Suppressor macrophage treated with lipopolysaccharide for 4 hours (primary cell): ENCODE results near the gene ZCCHC2.

ENCODE experiments used
- DNase-seq: peaks from one replicate; pipeline ENCODE4 v3.0.0-alpha.2; 2020

ZCCHC2 gene

DNA sequence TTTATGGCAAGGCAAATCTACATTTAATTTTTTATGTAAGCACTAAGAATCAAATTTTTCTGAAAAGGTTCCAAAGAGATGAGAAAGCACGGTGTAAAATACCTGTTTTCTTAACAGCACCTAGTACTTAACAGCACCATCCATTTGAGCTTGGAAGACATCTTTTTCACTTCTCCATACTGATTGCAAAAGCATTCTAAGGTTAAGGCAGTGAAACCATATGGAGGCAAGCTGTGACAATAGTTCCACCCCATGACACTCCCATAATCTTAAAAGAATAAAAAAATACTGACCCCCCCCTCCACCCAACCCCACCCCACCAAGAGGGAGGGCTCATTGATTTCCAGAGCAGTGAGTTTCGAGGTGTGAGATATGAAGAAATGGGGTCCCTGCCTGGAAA is 60.6 kb downstream of the ZCCHC2 start:
- DNase-seq, result peak; percentile 47

DNA sequence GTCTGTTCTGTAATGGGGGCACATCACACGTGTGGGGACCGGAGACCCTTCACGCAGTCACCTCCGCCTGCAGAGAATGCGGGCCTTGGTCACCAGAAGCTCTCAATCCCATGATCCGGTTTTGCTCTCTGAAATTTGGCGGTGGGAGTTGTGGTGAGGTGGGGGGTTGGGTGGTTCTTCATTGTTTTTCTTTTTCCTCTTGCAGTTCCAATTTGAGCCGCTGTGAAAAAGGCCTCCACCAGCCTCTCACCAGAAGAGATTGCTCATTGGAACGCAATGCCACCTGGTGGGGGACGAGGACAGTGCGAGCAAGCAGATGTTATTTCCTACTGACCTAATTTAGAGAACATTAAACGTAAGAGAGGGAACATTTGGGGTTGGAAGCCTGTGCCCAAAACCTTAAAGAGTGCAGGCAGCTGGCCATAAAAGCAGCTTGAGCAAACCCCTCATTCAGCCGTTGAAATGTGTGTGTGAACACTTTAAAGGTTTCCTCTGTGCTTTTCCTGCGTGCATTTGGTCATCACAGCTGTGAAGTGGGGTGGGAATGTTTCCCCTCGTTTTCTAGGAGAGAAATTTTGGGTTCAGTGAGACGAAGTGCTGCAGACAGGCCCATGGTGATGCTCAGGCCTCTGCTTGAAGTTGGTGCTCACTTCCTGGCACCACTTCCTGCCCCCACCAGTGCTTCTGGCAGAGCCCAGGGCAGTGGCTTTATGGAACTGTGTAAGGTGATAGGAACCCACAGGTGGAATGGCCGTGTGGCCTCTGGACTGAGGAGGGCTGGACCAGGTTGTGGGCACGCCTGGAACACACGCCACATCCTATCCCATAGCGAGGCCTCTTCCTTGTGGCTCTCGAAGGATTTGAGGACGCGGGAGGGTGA is 61.7 kb downstream of the ZCCHC2 start:
- DNase-seq, result peak; percentile 89

- DNase-seq, result no peak
Observed at GRCh38 chr18:62585274-62586150, 62.7 kb downstream of the ZCCHC2 start.

DNA sequence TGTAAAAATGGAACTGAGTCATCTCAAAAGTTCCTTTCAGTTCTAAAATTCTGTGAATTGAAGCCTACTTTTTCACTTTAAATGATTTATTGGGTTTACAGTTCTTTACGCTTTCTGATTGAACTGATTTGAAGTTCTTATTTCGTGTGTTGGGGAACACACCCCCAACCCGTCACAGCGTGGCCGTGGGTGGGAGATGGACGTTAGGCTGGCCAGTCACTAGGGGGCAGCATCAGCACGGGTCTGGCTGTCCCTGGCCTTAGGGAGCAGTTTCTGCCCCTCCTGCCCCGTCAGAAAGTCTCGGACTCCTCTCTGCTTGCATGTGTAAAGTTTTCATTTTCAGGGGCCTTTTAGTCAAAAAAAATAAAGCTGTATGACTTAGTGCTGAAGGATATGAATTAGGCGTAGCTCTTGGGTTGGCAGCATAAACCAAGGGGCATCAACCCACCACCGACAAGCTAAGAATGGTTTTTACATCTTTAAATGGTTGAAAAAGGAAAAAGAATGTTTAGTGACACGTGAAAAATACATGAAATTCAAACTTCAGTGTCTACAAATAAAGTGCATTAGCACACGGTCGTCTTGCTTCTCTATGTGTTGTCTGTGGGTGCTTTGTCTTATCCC is 63.4 kb downstream of the ZCCHC2 start:
- peak; percentile 83 for DNase-seq

GRCh38 chr18:62586781-62587487 is 64.1 kb downstream of the ZCCHC2 start:
- DNase-seq, result no peak

DNA sequence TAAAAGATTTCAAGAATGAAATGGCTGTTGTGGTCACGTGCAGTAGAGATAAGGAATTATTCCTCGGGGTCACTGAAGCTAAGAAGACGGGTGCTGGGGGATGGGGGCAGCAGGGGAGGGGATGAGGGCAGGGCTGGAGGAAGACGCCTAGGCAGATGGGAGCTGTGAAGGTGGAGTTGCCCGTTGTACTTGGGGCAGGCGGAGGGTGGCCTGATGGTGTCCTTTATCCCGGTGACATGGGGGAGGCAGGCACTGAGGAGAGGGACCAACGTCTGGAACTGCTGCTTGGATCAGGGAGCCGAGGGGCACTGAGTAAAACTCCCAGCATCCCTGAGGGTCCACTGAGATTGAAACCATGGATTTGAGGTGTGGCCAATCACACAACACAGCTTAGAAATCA is 64.9 kb downstream of the ZCCHC2 start:
- no peak for DNase-seq

GRCh38 chr18:62588217-62588616 is 65.4 kb downstream of the ZCCHC2 start:
- no peak for DNase-seq

GRCh38 chr18:62590799-62591590 is 68.2 kb downstream of the ZCCHC2 start:
- DNase-seq, result no peak

GRCh38 chr18:62596145-62597005 is 73.5 kb downstream of the ZCCHC2 start:
- peak; percentile 17 for DNase-seq

DNA sequence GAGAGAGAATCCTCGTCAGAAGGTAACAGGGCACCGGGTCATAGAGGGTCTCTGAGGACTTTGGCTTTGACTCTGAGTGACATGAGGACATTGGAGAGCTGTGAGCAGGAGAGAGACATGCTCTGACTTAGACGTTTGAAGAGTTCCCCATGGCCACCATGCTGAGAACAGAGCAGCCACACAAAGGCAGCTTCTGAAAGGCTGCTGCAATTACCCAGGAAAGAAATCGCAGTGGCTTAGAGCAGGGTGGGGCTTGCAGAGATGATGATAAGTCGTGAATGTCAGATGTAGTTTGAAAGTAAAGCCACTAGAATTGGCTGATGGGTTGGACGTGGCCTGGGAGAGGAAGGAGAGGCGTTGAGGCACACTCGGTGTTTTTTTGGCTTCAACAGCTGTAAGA is 79.0 kb downstream of the ZCCHC2 start:
- no peak for DNase-seq

DNA sequence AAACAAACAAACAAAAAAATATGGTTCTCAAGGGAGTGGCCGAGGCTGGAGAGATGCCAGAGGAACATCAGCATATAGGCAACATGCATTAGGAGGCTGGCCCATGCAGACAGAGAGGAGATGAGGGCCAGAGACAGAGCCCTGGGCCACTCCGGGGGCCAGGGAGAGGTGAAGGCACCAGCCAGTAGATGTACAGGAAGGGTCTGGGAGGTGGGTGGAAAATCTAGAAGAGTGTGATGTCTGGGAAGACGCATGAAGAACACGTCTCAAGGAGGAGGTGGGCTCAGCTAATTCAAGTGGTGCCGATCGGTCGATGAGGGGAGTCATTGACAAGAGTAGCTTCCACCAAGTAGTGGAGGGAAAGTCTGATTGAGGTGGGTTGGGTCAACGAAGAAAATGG is 79.9 kb downstream of the ZCCHC2 start:
- DNase-seq, result no peak

DNA sequence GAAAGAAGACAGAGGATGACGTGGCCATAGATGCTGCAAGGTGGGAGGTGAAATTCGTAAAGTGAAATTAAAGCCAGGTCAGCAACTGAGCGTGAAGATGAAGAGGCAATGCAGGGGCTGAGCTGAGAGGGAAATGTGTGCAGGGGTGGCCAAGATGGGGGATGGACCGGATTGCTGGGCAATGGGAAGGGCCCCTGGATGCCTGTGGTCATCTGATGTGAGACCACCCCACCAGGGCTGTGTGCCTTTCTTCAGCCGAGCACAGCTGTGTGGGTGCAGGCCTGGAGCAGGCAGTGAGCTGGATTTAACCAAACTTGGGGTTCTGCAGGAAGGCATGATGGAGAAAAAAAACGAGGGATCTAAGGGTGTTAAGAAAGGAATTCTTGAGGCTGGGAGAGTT is 80.4 kb downstream of the ZCCHC2 start:
- DNase-seq, result no peak

- DNase-seq, result no peak
Observed at GRCh38 chr18:62603979-62604378, 81.2 kb downstream of the ZCCHC2 start.

DNA sequence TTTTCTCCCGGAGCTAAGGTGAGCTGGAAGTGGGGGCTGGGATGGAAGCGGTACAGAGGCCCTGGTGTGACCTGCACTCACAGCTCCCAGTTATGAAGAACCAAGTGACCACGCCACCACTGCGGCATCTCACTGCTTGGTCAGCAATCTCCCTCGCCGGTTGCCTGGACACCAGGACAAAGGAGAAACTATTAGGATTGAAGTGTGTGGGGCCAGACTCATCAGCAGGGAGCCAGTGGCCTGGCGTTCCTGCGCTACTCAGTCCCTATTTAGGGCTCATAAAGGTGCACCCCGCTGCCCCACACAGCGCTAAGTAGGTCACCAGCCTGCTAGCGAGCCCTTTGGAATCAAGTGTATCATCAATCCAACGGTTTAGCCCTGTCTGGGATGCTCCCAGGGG is 82.9 kb downstream of the ZCCHC2 start:
- DNase-seq, result no peak

GRCh38 chr18:62606106-62606505 is 83.3 kb downstream of the ZCCHC2 start:
- DNase-seq, result no peak

- no peak for DNase-seq
Observed at GRCh38 chr18:62607302-62607701, 84.5 kb downstream of the ZCCHC2 start.

GRCh38 chr18:62607708-62608428 is 85.0 kb downstream of the ZCCHC2 start:
- DNase-seq, result no peak

DNA sequence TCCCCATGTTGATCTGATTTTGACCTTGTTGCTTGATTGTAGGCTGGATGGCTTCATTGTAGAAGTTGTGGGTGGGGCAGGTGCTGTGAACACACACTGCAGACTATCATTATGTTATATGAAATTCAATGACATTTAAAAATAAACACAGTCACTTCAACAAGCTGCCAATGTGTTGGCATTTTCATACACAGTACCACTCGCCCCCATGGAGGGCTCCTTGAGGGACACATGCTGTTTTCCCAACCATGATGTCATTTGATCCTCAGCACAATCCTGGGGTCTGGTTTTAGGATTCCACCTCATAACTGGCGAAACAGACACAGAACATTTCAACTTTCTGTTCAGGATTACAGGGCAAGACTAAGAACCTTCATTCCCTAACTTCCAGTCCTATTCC is 86.9 kb downstream of the ZCCHC2 start:
- DNase-seq, result no peak

GRCh38 chr18:62610351-62610700 is 87.5 kb downstream of the ZCCHC2 start:
- peak; percentile 40 for DNase-seq

DNA sequence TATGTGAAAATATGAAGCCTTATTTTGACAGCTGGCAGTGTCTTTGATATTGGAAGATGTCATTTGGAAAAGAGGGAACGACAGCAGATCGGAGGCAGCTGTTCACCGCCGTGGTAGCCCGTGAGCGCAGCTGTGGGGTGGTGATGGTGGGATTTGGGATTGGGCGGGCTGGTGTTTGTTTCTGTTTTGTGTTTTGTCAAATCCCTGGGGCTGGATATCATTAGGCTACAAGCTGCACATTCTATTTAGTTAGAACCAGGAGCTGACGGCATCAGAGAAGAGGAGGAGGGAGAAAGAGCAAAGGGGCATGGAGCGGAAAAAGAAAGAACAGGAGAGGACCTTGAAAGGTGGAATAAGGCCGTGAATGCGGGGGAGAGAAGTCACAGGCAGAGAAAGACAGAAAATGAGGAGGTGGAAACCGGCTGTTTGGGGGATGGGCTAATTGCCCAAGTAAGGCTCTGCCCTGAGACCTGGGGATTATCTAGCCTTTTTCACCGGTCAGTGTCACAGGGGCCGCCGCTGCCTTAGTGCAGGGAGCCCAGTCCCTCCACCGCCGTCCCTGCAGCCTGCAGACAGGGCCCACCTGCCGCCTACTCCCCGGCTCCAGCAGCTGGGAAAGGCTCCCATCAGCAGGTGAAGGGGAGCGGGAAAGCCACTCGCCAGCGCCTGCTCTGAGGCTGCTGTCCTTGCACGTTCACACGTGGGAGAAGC is 88.0 kb downstream of the ZCCHC2 start:
- DNase-seq, result no peak
